ENCODE measurements around the gene RAB4A. TPM values are rescaled to one million over a fixed set of nuclear protein-coding genes. Genes with fewer than 3 reads are reported as not detected.

RAB4A gene
- polyA plus RNA-seq, 3 donors: 22.3 to 34.8 (median 34.5) TPM

GRCh38 chr1:229283183-229283611 is 12.3 kb downstream of the RAB4A start:
- H3K27ac Mint-ChIP-seq: no peak overlapping the region
- intact Hi-C loops (cut with micrococcal nuclease): no loop called here
- peaks cover 83% of the 10 kb centered on the region for H4K20me1 ChIP-seq (ENCODE audit: insufficient read depth, low read length)
- H3K9me3 Mint-ChIP-seq: no peaks in the 10 kb centered on the region
- no peak overlapping the region for H3K4me3 Mint-ChIP-seq
- H3K4me3 ChIP-seq (replicated peaks in 1 of 3; ENCODE audit: low read depth in 2 of 3, low read length in 3 of 3): no peak overlapping the region
- H2AFZ ChIP-seq (ENCODE audit: insufficient read depth, low read depth, low read length, poor library complexity, severe bottlenecking): no peak overlapping the region
- peaks cover 96% of the 10 kb centered on the region for H3K79me2 ChIP-seq (ENCODE audit: insufficient read depth, low read length)
- DNase-seq: no peak
- no peaks in the 10 kb centered on the region for H3K27me3 Mint-ChIP-seq (ENCODE audit: low read depth in 3 of 3)
- WGBS (ENCODE audit: insufficient coverage): 100% methylated on average over 1 of the region's 3 CpGs
- H3K27ac ChIP-seq (ENCODE audit: low read depth in 1 of 2, low read length in 2 of 2): no peak overlapping the region
- H3K27me3 ChIP-seq (ENCODE audit: control insufficient read depth in 2 of 2, insufficient read depth in 2 of 2, low read length in 2 of 2): no peaks in the 10 kb centered on the region
- TF ChIP-seq CTCF (IDR thresholded peaks at IDR 0.05): no peak
- H3K36me3 Mint-ChIP-seq: peaks cover 25 to 26% of the 10 kb centered on the region in 2 donors
- no peaks in the 10 kb centered on the region for H3K9me3 ChIP-seq (replicated peaks in 1 of 2; ENCODE audit: control insufficient read depth in 1 of 2, insufficient read depth in 1 of 2, low read length in 2 of 2)
- H3K4me1 Mint-ChIP-seq: peaks cover 20% of the 10 kb centered on the region
- peaks cover 2 to 7% of the 10 kb centered on the region in 2 donors for H3K36me3 ChIP-seq (replicated peaks in 1 of 2; ENCODE audit: control insufficient read depth in 1 of 2, insufficient read depth in 2 of 2, low read length in 2 of 2)
- no peak overlapping the region for H3K9ac ChIP-seq (ENCODE audit: insufficient read depth, low read length, poor library complexity, severe bottlenecking)
- H3K4me2 ChIP-seq (replicated peaks; ENCODE audit: extremely low read depth, low read length, poor library complexity, severe bottlenecking): no peak overlapping the region
- peaks cover 0 to 12% of the 10 kb centered on the region in 2 donors for H3K4me1 ChIP-seq (ENCODE audit: control insufficient read depth in 1 of 2, insufficient read depth in 2 of 2, low read length in 2 of 2)

- H3K27ac Mint-ChIP-seq: no peak overlapping the region
- H3K4me3 Mint-ChIP-seq: no peak overlapping the region
- Histone ChIP-seq H3K79me2 (ENCODE audit: insufficient read depth, low read length) (peaks cover 86% of the 10 kb centered on the region), H2AFZ (ENCODE audit: insufficient read depth, low read depth, low read length, poor library complexity, severe bottlenecking) (no peak overlapping the region), H3K36me3 (replicated peaks in 1 of 2; ENCODE audit: control insufficient read depth in 1 of 2, insufficient read depth in 2 of 2, low read length in 2 of 2) (peaks cover 10 to 17% of the 10 kb centered on the region in 2 donors), H3K9ac (ENCODE audit: insufficient read depth, low read length, poor library complexity, severe bottlenecking) (no peak overlapping the region), H3K4me3 (replicated peaks in 1 of 3; ENCODE audit: low read depth in 2 of 3, low read length in 3 of 3) (no peak overlapping the region), H3K9me3 (replicated peaks in 1 of 2; ENCODE audit: control insufficient read depth in 1 of 2, insufficient read depth in 1 of 2, low read length in 2 of 2) (no peaks in the 10 kb centered on the region), H3K27ac (ENCODE audit: low read depth in 1 of 2, low read length in 2 of 2) (no peak overlapping the region), H3K4me2 (replicated peaks; ENCODE audit: extremely low read depth, low read length, poor library complexity, severe bottlenecking) (no peak overlapping the region), H4K20me1 (ENCODE audit: insufficient read depth, low read length) (peaks cover 66% of the 10 kb centered on the region), H3K4me1 (ENCODE audit: control insufficient read depth in 1 of 2, insufficient read depth in 2 of 2, low read length in 2 of 2) (peaks cover 0 to 9% of the 10 kb centered on the region in 2 donors), H3K27me3 (ENCODE audit: control insufficient read depth in 2 of 2, insufficient read depth in 2 of 2, low read length in 2 of 2) (no peaks in the 10 kb centered on the region)
- no peaks in the 10 kb centered on the region for H3K27me3 Mint-ChIP-seq (ENCODE audit: low read depth in 3 of 3)
- TF ChIP-seq CTCF (IDR thresholded peaks at IDR 0.05): no peak
- 83% methylated on average over 1 of the region's 3 CpGs for WGBS (ENCODE audit: insufficient coverage)
- H3K4me1 Mint-ChIP-seq: peaks cover 19% of the 10 kb centered on the region
- no peak for DNase-seq
- H3K9me3 Mint-ChIP-seq: no peaks in the 10 kb centered on the region
- intact Hi-C loops (cut with micrococcal nuclease): no loop called here
- peaks cover 40% of the 10 kb centered on the region in 2 donors for H3K36me3 Mint-ChIP-seq
Measured at GRCh38 chr1:229284887-229285286, 14.0 kb downstream of the RAB4A start.

Measured in CD14-positive monocyte (primary cell).